HepG2 (cell line): ENCODE results near the gene C19orf47. TPM values are rescaled to one million over a fixed set of nuclear protein-coding genes. Genes with fewer than 3 reads are reported as not detected.
A peak's percentile ranks its signal among the peaks of the same experiment; 100 is the strongest.

ENCODE experiments used
- ADNP ChIP-seq: sonication (generic); formaldehyde crosslinking; IDR thresholded peaks from 2 replicates; pipeline ENCODE4 v1.4.0; 2020; ENCODE audit warnings: missing genetic modification reagents
- CCAR2 ChIP-seq: fragments of 200-400 bp; formaldehyde crosslinking; optimal IDR thresholded peaks from 2 replicates; pipeline ENCODE3; 2018; ENCODE audit warnings: low read depth, mild to moderate bottlenecking, low read length, moderate library complexity
- EP300 ChIP-seq, 3 experiments: sonication (generic) in 1 of 3; formaldehyde crosslinking in 1 of 3; IDR thresholded peaks; 2 replicates each; pipeline versions ENCODE4 v1.5.1 to v1.6.1; 2011 to 2020; ENCODE audit warnings: low read depth in 2 of 3, low read length in 2 of 3, borderline replicate concordance in 1 of 3, improper control_type of control experiment in 1 of 3, mild to moderate bottlenecking in 1 of 3, missing genetic modification reagents in 1 of 3, moderate library complexity in 1 of 3
- HES4 ChIP-seq: sonication (generic); formaldehyde crosslinking; IDR thresholded peaks from 2 replicates; pipeline ENCODE4 v1.9.0; 2021; ENCODE audit warnings: mild to moderate bottlenecking, missing genetic modification reagents, borderline replicate concordance
- HOXA7 ChIP-seq: sonication (generic); formaldehyde crosslinking; IDR thresholded peaks from 2 replicates; pipeline ENCODE4 v1.8.1; 2022; ENCODE audit warnings: mild to moderate bottlenecking, missing genetic modification reagents, moderate library complexity
- MEIS2 ChIP-seq: sonication (generic); formaldehyde crosslinking; IDR thresholded peaks from 2 replicates; pipeline ENCODE4 v1.9.0; 2021; ENCODE audit warnings: mild to moderate bottlenecking, missing genetic modification reagents
- MTF1 ChIP-seq: sonication (generic); formaldehyde crosslinking; IDR thresholded peaks from 2 replicates; pipeline ENCODE4 v1.5.0; 2020; ENCODE audit warnings: missing genetic modification reagents
- NCOR1 ChIP-seq: fragments of 200-600 bp; sonication (generic); IDR thresholded peaks from 2 replicates; pipeline ENCODE4 v1.7.0; 2017; ENCODE audit warnings: antibody characterized with exemption, low read length, borderline replicate concordance
- NFIC ChIP-seq: IDR thresholded peaks from 2 replicates; pipeline ENCODE4 v1.6.1; 2012; ENCODE audit warnings: mild to moderate bottlenecking, low read length, inconsistent platforms
- NR2F6 ChIP-seq, 2 experiments: IDR thresholded peaks; 2 replicates each; pipeline ENCODE4 v1.6.1; 2016; ENCODE audit warnings: antibody characterized with exemption in 1 of 2, mild to moderate bottlenecking in 1 of 2
- RFX1 ChIP-seq: fragments of 450-650 bp; IDR thresholded peaks from 2 replicates; pipeline ENCODE4 v1.6.1; 2017
- RFXAP ChIP-seq: sonication (generic); formaldehyde crosslinking; IDR thresholded peaks from 2 replicates; pipeline ENCODE4 v1.4.0; 2020; ENCODE audit warnings: missing genetic modification reagents, borderline replicate concordance
- SATB2 ChIP-seq: sonication (generic); formaldehyde crosslinking; IDR thresholded peaks from 2 replicates; pipeline ENCODE4 v1.5.0; 2020; ENCODE audit warnings: missing genetic modification reagents
- TCF12 ChIP-seq, 2 experiments: fragments of 450-650 bp in 1 of 2; sonication (generic) in 1 of 2; formaldehyde crosslinking in 1 of 2; IDR thresholded peaks; 2 replicates each; pipeline versions ENCODE4 v1.6.1 to v1.8.0; 2017 to 2022; ENCODE audit warnings: antibody characterized with exemption in 1 of 2, mild to moderate bottlenecking in 1 of 2, missing genetic modification reagents in 1 of 2, moderate library complexity in 1 of 2
- ZFP36L1 ChIP-seq: sonication (generic); formaldehyde crosslinking; IDR thresholded peaks from 2 replicates; pipeline ENCODE4 v1.8.0; 2022; ENCODE audit warnings: mild to moderate bottlenecking, missing genetic modification reagents, moderate library complexity
- ZKSCAN1 ChIP-seq: fragments of 150-350 bp; IDR thresholded peaks from 2 replicates; pipeline ENCODE4 v1.6.1; 2014; ENCODE audit warnings: low read length
- ZNF101 ChIP-seq: sonication (generic); formaldehyde crosslinking; IDR thresholded peaks from 2 replicates; pipeline ENCODE4 v1.4.0; 2020; ENCODE audit warnings: mild to moderate bottlenecking, low read depth, missing genetic modification reagents, borderline replicate concordance
- ZNF251 ChIP-seq: sonication (generic); formaldehyde crosslinking; IDR thresholded peaks from 2 replicates; pipeline ENCODE4 v1.9.0; 2021; ENCODE audit warnings: mild to moderate bottlenecking, missing genetic modification reagents
- ZNF337 ChIP-seq: sonication (generic); formaldehyde crosslinking; IDR thresholded peaks from 2 replicates; pipeline ENCODE4 v1.5.1; 2020; ENCODE audit warnings: missing genetic modification reagents, low read depth, mild to moderate bottlenecking, borderline replicate concordance
- ZNF546 ChIP-seq: sonication (generic); formaldehyde crosslinking; conservative IDR thresholded peaks from 2 replicates; pipeline ENCODE4 v1.8.1; 2023; ENCODE audit warnings: mild to moderate bottlenecking, missing genetic modification reagents
- ZNF564 ChIP-seq: sonication (generic); formaldehyde crosslinking; IDR thresholded peaks from 2 replicates; pipeline ENCODE4 v1.8.1; 2023; ENCODE audit warnings: mild to moderate bottlenecking, missing genetic modification reagents
- ZNF605 ChIP-seq: sonication (generic); formaldehyde crosslinking; IDR thresholded peaks from 2 replicates; pipeline ENCODE4 v1.8.0; 2022; ENCODE audit warnings: mild to moderate bottlenecking, missing genetic modification reagents
- polyA plus RNA-seq, 8 experiments: library from polyadenylated mRNA; depleted of rRNA in 3 of 8; stranded (reverse) in 7 of 8; unstranded in 1 of 8; fragments of >200 nt; fragmentation: Illumina TruSeq in 4 of 8; extraction: Trizol in 4 of 8; gene quantifications; 2 replicates each; pipeline versions ENCODE4 v1.2.1 to v1.2.3, GENCODE V29; 2011 to 2016; ENCODE audit warnings: low read depth in 4 of 8, missing spikeins in 1 of 8, mixed read lengths in 1 of 8; ENCODE audit not compliant: insufficient read depth in 1 of 8
- total RNA-seq, 5 experiments: library from RNA; depleted of rRNA; stranded (reverse); fragments of >200 nt; fragmentation: Illumina TruSeq; extraction: Trizol; gene quantifications; 2 replicates each; pipeline ENCODE4 v1.2.3, GENCODE V29; 2016; ENCODE audit warnings: low read depth in 1 of 5
- TF ChIP-seq, protein P1 (sequence below): sonication (generic); formaldehyde crosslinking; IDR thresholded peaks from 2 replicates; pipeline ENCODE4 v1.8.0; 2022; ENCODE audit warnings: missing genetic modification reagents, mild to moderate bottlenecking, moderate library complexity, borderline replicate concordance
- TF ChIP-seq, protein P2 (sequence below): sonication (generic); formaldehyde crosslinking; IDR thresholded peaks from 2 replicates; pipeline ENCODE4 v1.4.0; 2020; ENCODE audit warnings: missing genetic modification reagents, borderline replicate concordance
- TF ChIP-seq, protein P3 (sequence below): sonication (generic); formaldehyde crosslinking; IDR thresholded peaks from 2 replicates; pipeline ENCODE4 v1.4.0; 2020; ENCODE audit warnings: mild to moderate bottlenecking, missing genetic modification reagents

The C19orf47 gene
- total and polyA plus RNA-seq, 2 of the 13 experiments (the other 11 are each of a cell fraction or from before 2014, with no cell fraction given): 8.1 to 10.6 TPM

DNA sequence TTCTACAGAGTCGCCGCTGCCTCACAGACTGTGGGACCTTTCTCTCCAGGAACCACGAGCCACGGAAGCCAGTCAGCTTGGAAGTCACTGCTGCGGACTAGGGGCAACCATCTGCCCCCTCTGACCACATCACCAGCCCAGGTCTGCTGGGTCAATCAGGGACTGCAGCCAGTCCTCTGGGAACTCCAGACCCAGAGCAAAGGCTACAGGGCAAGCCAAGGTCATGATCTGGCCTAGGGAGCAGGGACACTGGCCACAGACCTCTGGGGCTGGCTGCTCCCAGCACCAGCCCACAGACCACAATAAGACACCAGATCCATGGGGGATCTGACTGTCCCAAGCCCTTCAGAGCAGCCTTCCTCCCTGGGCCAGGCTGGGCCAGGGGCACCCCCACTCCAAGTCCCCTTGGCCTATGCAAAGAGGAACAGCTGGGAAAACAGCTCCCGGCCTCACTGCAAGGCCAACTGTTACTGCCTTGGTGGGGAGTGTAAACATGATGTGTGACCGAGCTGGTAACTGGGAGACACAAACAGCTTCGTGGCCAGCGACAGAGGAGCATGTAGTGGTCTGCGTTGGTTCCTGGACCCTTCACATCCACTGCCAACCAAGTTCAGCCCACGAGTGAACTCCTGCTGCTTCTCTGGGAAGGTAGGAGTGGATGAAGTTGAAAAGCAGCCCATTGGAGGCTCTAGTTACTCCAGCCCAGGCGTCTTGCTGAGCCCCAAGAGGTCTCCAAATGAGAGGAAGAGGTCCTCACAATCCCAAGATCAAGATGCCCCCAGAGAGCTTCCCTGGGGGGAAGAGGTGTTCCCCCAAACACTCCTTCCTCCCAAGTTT lies 64.6 kb downstream of the C19orf47 start (continued):
- TF ChIP-seq ZNF546 (CRISPR knock-in tag) (no peak), ZNF251 (no peak), SATB2 (no peak), NFIC (no peak), EP300 (IDR thresholded peaks at IDR 0.05; ENCODE audit: low read depth in 2 of 2, low read length in 2 of 2) (no peak), EP300 (CRISPR knock-in tag; IDR thresholded peaks at IDR 0.05; ENCODE audit: borderline replicate concordance) (0 out of 2 replicates have a peak, but pooled peaks have one; percentile 4), MEIS2 (no peak), TCF12 (IDR thresholded peaks at IDR 0.05) (no peak), TCF12 (CRISPR knock-in tag; IDR thresholded peaks at IDR 0.05) (no peak), ZKSCAN1 (no peak), ZFP36L1 (CRISPR knock-in tag) (no peak; the same call in 1 of the 2 replicates), CCAR2 (no peak), HES4 (CRISPR knock-in tag) (no peak), ZNF605 (CRISPR knock-in tag) (0 out of 2 replicates have a peak, but pooled peaks have one; percentile 23), ZNF337 (CRISPR knock-in tag) (no peak), MTF1 (CRISPR knock-in tag) (no peak), RFXAP (CRISPR knock-in tag) (no peak), NCOR1 (peak; percentile 55), HOXA7 (no peak), ADNP (no peak), NR2F6 (IDR thresholded peaks at IDR 0.05) (peak; percentile 71), NR2F6 (CRISPR knock-in tag; IDR thresholded peaks at IDR 0.05) (peak; percentile 59), RFX1 (peak; percentile 30; the same call in 1 of the 2 replicates), ZNF101 (no peak), ZNF564 (CRISPR knock-in tag) (no peak)
- TF ChIP-seq, protein P1, sequence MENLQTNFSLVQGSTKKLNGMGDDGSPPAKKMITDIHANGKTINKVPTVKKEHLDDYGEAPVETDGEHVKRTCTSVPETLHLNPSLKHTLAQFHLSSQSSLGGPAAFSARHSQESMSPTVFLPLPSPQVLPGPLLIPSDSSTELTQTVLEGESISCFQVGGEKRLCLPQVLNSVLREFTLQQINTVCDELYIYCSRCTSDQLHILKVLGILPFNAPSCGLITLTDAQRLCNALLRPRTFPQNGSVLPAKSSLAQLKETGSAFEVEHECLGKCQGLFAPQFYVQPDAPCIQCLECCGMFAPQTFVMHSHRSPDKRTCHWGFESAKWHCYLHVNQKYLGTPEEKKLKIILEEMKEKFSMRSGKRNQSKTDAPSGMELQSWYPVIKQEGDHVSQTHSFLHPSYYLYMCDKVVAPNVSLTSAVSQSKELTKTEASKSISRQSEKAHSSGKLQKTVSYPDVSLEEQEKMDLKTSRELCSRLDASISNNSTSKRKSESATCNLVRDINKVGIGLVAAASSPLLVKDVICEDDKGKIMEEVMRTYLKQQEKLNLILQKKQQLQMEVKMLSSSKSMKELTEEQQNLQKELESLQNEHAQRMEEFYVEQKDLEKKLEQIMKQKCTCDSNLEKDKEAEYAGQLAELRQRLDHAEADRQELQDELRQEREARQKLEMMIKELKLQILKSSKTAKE (CRISPR knock-in tag): 0 out of 2 replicates have a peak, but pooled peaks have one; percentile 51
- TF ChIP-seq, protein P2, sequence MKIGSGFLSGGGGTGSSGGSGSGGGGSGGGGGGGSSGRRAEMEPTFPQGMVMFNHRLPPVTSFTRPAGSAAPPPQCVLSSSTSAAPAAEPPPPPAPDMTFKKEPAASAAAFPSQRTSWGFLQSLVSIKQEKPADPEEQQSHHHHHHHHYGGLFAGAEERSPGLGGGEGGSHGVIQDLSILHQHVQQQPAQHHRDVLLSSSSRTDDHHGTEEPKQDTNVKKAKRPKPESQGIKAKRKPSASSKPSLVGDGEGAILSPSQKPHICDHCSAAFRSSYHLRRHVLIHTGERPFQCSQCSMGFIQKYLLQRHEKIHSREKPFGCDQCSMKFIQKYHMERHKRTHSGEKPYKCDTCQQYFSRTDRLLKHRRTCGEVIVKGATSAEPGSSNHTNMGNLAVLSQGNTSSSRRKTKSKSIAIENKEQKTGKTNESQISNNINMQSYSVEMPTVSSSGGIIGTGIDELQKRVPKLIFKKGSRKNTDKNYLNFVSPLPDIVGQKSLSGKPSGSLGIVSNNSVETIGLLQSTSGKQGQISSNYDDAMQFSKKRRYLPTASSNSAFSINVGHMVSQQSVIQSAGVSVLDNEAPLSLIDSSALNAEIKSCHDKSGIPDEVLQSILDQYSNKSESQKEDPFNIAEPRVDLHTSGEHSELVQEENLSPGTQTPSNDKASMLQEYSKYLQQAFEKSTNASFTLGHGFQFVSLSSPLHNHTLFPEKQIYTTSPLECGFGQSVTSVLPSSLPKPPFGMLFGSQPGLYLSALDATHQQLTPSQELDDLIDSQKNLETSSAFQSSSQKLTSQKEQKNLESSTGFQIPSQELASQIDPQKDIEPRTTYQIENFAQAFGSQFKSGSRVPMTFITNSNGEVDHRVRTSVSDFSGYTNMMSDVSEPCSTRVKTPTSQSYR (CRISPR knock-in tag): peak; percentile 6; the same call in 1 of the 2 replicates
- TF ChIP-seq, protein P3, sequence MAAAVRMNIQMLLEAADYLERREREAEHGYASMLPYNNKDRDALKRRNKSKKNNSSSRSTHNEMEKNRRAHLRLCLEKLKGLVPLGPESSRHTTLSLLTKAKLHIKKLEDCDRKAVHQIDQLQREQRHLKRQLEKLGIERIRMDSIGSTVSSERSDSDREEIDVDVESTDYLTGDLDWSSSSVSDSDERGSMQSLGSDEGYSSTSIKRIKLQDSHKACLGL (CRISPR knock-in tag): no peak
